Activated CD4-positive, CD25-positive, alpha-beta regulatory T cell treated with anti-CD3 and anti-CD28 coated beads, Interleukin-2, amount 50 U/mL, for 16 hours (primary cell): ENCODE results near the gene TEX22.

Experiments
- DNase-seq: peaks from one replicate; pipeline ENCODE4 v3.0.0-alpha.2; 2020; ENCODE audit warnings: low read depth, low spot score

The TEX22 gene

DNA sequence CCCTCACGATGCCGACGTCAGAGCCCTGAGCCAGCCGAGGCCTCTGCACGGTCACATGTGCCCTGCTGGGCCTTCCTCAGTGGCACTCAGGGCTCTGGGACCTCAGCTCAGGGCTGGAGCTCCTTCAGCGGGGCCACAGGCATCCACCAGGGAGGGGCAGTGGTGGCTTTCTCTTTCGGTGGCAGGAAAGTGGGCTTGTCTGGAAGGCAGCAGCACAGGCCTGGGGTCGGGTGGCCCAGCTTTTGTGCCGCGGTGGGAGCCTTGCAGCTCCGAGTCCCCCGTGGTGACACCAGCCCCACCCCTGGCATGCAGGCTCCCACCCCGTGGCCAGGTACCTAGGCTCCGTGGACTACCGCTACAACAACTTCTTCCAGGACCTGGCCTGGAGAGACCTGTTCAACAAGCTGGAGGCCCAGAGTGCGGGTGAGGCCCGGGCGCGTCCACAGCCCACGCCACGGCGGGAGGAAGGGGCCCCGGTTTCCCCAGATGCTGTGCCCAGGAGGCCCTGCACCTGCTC is 14.2 kb upstream of the TEX22 start:
- no peak for DNase-seq

DNA sequence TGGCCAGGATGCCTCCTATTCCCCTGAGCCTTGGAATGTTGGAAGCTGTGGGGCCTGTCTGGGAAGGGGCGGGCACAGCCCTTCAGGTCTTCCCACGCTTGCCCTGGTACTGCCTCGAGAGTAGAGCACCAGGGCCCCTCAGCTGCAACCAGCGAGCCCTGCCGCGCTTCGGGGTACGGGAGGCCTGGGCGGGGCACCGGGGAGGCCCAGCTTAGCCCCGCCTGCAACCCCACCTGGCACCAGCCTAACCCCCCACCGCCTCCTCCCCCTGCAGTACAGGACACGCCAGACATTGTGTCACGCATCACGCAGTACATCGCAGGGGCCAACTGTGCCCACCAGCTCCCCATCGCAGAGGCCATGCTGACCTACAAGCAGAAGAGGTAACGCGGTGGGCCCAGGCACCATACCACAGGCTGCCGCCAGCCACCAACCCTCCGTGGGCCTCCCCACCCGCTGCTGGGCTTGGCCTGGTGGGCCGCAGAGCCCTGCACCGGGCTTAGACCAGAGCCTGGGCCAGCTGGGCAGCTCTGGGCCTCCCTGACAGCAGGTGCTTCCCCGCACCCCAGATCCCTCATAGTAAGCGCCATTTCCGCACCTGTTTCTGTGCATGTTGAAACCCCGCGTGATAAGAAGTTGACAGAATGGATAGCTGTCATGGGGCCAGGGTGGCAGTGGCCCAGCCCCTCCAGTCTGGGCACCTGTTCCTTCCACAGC is 13.6 kb upstream of the TEX22 start:
- DNase-seq: no peak

DNA sequence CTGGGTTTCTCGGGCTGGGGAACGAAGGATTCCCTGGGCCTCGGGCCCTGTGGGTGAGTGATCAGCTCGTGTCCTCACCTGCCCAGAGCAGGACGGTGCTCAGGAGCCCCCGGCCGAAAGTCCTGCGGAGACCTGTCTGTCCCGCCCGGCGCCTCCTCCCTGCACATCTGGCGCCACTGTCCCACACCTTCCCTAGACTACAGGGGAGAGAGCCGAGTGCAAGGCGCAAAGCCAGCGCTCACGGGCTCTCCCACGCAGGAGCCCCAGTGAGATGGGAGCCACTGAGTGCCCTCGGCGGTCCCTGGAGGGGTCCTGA is 13.1 kb upstream of the TEX22 start:
- DNase-seq: no peak

DNA sequence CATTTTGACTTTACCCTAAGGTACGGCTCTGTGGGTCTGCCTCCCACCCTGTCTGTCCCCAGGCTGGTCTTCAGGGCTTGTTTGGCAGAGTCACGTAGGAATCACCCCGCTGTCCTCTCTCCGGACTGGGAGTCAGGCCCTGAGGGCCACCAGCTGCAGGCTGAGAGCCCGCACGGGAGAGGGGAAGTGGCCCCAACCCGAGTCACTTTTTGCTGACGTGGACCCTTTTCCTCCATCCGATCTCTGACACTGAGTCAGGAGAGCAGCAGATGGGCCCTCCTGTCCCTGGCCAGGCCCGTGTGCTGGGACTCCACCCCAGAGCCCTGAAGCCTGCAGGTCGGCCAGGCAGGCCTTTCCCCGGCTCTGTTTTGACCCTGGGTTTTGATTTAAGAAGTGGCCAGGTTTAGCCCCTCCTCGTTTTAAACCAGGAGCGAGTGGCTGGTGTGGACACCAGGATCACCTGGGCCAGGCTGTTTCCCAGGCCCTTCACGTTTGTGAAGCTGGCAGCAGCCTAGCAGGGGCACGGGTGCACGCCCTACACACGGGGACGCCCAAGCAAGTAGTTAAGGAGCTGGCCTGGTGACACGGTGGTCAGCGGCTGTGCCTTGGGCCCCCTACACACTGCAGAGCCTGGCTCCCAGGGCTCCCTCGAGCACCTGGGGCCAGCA is 12.5 kb upstream of the TEX22 start:
- DNase-seq: no peak

DNA sequence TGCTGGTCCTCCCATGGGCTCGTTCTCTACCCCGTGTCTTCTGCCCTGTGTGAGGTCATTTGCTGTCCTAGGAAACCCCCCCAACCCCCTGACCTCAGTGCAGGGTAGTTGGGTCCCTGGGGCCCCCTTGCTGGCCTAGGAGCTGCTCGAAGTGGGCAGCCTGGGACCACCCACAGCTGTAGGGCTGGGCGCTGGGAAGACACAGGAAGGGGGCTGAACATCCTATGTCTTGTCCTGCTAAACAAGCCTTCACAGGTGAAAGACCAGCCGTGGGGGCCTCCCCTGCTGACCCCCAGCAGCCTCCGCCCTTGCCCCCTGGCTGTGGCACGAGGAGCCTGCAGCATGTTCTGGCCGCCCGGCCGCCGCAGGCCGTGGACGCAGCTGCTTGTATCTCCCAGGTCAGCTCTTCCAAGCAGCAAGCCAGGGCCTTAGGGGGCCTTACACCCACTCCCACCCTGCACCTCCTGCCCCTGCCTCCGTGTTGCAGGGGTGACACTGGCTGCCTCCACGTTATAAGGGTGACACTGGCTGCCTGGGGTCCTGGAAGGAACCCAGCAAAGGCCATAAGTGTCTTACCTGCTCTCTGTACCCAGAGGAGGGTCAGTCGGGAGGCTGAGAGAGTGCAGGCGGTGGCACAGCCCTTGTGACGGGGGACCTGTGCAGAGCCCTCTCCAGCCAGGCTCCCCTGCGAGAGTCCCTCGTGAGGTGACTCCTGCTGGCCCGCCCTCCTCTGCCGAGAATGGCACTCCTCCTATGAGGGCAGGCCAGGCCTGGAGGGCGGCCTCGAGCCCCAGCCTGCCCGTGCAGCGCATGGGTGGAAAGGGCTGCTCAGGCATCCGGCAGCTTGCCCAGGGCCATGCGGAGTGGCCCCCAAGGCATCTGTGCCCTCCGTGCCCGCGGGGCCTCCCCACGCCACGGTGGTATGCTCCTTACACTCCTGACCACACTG is 11.5 kb upstream of the TEX22 start:
- DNase-seq: no peak

DNA sequence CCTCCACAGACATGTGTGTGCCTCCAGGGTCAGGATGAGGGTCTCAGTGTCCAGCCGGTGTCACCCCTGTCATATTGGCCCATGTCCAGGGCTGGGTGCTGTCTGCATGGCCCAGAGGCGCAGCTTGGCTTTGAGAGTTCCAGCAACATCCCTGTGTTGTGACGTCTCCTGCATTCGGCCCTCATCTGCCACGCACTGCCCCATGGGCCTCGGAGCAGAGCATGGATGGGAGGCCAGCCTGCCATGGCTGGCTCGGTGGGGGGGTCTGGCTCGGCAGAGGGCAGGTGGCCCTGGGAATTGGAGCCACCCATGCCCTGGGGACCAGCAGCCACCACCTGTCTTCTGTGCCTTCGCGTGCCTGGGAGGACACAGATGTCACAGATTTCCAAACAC is 10.8 kb upstream of the TEX22 start:
- no peak for DNase-seq

DNA sequence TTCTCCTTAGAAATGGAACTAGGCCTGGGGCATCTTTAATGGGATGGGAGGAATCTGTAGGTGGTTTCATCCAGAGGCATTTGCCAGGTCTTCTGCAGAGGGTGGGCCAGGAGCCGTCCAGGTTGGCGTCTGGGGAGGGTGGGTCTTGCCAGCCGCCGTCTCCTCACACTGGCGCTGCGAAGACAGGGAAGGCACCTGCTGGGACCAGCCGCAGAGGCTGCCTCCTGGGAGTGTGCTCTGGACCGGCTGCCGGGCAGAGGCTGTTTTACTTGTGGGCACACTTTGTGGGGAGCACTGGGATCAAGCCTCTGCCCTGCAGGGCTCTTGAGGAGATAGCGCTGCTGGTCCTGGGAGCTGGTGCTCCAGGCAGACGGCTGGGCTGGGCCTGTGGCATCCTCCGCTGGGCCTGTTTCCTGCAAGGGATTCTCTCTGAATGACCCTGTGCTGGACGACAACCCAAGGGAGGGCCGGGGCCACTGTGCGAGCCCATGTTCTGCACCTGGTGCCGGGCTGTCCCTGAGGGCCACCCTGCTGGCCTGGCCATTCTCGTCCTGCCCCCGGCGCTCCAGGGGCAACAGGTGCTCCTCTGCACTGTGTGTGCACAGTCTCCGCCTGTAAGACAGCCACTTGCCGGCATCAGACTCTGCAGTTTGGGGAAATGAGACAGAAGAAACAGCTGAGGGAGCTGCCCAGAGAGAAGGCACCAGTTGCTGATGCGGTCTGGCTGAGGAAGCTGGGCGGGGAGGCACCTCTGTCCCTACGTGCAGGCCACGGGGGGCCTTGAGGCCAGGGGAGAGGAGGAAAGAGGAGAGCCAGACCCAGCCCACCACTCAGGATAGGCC is 10.0 kb upstream of the TEX22 start:
- no peak for DNase-seq

DNA sequence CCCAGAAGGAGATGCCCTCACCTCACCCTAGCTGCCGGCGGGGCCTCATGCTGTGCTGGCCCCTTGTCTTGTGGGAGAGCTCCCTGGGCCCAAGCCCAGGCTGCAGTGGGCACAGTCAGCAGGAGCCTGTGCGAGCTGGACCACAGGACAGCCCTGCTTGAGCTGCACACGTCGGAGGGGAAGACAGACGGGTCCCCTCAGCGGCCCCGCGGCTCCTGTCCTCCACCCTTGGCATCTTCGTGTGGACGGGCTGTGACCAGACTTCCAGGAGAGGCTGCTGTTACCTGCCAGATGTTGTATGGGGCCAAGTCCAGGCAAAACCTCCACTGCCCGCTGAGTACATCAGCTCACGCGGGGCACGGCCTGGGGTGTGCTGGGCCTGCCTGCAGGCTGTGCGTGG is 9.4 kb upstream of the TEX22 start:
- DNase-seq: no peak

DNA sequence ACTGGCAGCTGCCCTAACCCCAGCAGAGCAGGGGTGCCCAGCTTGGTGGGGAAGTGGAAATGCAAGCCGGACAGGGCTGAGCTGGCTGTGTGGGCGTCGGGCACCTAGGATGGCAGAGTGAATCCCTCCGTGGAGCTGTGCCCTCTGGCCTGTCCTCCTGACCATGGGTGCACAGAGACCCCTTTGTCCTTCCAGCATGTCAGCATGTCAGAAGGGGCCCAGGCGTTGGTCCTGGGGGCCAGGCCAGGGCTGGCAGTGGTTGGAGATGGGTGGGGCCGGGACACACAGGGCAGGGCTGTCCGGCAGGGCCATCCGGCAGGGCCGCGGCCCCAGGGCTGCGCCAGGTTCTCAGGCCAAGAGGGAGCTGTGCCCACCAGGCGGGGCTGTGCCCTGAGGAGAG is 8.8 kb upstream of the TEX22 start:
- no peak for DNase-seq

DNA sequence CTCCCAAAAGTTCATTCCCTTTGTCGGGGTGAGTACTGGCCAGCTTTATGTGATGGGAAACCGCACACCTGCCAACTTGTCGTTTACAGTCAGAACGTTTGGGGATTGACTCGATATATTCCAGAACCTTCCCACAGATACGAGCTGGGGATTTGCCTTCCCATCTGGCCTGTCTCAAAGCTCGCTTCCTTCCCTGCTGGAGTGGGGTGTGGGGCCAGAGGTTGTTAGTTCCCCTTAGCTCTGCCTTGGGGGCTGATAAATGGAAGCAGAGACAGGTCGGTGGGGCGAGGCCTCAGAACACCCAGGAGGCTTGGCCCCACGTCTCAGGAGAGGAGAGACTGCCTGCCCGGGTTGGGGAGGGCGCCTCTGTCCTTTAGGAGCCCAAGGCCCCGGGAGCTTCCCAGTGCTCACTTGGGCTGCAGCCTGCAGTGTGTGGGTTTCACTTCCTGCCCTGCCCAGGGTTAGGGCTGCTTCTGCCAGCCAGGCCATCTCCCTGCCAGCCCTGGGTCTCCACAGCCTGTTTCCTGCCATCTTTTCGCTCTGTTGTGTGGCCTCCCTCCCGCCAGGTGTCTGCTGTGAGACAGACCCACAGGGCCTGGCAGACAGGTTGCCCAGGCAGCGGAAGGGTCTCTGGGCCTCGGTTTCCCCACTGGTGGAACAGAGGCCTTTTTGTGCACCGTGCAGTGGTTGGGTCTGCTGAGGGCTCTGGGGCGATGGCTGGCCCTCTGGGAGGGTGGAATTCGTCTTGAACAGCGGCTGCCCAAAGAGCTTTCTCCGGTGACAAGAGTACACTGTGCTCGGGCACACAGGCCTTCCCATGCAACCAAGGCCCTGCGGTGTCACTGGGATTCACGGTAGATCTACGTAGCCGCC is 8.1 kb upstream of the TEX22 start:
- DNase-seq: no peak

DNA sequence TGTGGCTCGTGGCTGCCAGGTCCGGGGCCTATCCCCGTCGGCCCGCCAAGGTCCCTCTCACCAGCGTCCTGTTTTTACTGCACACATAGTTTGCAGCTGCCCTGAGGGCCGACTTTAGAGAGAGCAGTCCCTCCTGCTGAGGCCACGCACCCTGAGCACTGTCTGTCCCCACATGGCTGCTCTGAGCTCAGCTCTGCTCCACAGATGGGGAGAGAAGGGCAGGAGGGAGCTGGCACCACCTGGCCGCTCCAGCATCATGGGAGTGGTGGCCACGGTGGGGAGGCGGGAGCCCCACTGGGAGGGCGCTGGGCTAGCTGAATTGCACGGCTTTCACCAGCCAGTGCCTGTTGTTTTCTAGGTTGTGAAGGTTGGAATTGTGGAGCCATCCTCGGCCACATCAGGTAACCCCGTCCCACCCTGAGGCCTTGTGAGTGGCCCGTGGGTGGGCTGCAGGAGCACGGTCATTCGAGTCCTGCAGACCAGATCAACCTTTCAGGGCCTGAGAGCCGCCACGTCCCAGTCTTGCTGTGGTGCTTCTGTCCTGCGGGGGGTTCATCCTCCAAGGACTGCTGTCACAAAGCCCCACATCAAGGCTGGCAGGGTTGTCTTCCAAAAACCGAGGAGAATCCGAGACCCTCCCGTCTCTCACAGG is 7.4 kb upstream of the TEX22 start:
- DNase-seq: no peak

DNA sequence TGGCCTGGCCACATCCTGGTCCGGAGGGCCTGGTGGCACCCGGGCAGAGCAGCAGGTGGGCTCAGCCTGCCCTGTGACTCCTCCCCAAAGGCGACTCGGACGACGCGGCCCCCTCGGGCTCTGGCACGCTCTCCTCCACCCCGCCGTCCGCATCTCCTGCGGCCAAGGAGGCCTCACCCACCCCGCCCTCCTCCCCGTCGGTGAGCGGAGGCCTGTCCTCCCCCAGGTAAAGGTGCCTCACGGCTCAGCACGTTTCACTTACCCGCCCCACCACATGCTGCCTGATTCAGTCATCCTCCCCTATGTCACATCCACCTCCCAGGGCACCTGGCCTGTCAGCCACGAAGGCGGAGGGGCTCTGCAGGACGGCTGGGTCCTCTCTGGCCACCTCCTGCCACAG is 6.8 kb upstream of the TEX22 start:
- no peak for DNase-seq

DNA sequence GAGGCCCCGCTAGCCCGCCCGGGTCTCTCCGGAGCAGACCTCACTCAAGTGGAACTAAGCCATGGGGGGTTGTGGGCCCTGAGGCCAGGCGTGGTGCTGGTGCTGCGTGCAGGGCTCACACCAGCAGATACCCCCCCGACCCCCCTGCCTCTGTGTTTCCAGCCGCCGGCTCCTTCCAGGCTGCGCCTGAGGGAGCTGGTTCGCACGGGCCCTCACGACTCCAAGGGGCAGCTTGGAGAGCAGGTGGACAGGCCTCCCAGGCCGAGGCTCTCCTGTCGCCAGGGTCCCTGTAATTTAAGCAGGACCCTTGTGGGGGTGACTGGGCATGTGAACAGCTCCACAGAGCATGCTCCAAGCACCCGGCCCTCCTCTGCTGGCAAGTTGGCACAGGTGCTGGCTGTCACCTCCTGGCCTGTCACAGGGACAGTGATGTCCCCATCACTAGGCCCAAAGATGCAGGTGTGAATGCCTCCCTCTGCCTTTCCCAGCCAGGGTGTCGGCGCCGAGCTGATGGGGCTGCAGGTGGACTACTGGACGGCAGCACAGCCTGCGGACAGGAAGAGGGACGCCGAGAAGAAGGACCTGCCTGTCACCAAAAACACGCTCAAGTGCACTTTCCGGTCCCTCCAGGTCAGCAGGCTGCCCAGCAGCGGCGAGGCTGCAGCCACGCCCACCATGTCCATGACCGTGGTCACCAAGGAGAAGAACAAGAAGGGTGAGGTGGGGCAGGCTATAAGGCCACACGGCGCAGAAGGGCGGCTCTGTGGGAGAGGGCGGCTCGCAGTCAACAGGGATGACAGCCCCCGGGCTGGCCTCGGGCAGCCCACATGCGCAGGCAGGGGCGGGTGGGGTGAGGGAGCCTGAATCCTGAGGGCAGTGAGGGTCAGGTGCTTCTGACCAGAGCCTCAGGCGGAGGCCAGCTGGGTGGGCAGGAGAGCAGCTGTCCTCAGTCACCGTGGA is 5.9 kb upstream of the TEX22 start:
- no peak for DNase-seq

DNA sequence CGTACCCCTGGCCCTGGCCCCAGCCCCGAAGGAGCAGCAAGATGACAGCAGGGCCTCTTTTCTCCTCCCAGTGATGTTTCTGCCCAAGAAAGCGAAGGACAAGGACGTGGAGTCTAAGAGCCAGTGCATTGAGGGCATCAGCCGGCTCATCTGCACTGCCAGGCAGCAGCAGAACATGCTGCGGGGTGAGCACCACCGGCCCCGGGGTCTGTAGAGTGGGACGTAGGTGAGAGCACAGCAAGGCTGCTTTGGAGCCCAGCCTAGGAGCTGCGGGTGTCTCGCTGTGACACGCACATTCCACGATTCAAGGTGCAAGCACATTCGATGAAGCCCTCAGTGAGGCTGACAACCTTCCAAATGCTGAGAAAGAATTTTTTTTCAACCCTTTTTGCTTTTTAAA is 5.2 kb upstream of the TEX22 start:
- DNase-seq: no peak

DNA sequence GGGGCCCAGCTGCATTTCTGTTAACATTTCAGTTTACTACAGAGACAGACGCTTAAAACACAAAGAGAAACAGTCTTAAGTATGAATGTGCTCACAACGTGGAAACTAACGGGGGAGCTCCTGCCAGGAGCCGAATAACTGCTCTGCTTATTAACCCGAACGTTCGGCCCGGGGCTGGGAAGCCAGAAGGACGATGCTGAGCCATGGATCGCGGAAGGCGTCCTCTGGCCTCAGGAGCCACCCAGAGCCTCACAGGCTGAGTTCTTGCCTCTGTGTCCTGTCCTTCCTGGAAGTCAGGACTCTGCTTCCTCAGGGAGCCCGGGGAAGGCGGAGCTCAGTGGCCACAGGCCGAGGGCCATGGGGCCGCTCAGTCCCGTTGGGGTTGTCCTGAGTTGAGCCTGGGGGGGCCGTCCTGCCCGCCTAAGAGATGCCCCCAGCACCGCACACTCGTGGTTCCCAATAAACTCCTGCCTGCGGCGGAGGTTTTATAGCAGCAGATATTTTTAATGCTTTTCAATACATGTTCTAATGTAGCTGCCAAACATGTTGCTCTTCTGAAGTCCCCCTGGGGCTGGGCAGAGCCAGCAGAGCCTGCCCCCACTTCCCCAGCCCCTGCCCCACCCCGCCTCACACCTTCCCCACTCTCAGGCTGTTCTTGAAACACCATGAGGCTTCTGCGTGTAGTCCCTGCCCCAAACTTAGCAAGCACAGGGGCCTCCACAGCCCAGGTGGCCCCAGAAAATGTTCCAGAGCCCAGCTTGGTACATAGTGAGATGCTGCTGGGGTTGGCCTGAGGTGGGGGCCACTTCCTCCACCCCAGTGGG is 3.4 kb upstream of the TEX22 start:
- no peak for DNase-seq

DNA sequence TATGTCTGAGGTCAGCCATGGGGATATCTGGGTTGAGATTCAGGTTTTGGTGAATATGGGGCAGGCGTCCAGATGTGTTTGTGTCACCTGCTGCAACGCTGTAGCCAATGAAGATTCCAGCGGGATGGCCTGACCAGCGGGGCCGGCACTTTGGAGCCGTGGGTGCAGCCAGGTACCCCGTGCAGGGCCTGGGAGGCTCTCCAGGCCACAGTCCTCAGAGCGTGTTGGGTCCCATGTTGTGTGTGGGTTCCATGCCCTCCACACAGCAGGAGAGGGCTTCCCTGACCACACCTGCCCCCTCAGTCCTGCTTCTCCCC is 2.8 kb upstream of the TEX22 start:
- DNase-seq: no peak

DNA sequence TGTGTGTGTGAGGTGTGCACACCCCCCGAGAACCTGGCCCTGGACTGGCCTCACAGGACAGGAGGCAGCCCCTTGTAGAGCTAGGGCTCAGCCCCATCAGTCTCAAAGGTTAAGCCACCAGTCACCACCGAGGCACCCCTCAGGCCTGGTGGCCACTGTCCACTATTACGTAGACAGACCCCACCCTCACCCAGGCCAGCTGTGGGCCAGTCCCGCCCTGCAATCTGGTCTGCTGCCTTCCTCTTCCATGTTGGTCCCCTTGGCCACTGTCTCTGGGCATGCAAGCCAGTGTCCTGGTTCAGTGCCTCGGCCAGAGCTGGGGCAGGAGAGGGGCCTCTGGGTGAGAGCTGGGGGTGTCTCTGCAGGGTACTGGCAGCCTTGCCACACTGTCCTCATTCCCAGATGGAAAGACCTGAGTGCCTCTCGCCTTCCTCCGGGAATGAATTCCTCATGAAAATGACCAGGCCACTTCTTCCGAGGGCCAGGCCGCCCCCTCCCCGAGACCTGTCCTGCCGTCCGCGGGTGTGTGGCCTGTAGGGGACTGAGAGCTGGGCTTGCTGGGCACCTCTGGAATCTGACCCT is 897 bp upstream of the TEX22 start:
- no peak for DNase-seq
